Stromal cell of bone marrow (primary cell): Measurements from ENCODE around the gene ROBO1.
A peak's percentile ranks its signal among the peaks of the same experiment; 100 is the strongest.
"Not testable (repeated sequence)": the region's sequence is repeated elsewhere in the genome, so short reads cannot be mapped to it uniquely, and the experiment has no call there.

Experiments used
- DNase-seq: peaks from one replicate; pipeline ENCODE4 v3.0.0-alpha.2; 2012; ENCODE audit warnings: low read depth

Gene ROBO1

DNA sequence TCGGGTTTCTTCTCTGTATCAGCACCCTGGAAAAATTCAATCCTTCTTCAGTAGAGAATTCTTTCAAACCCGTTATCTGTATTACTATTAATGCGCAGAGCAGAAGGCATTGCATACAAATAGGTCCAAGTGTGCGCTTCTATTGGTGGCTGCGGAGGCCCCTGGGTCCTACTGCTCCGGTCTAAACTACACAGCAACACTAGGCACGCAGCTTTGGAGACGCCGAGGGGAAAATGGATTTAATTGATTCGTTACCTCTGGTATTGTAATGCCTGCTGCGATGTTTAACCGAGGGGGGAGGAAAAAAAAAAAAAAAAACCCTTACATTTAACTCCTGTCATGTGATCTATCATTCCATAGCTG lies at the start of gene ROBO1:
TSS of gene ROBO1 (minus strand) at position 94 of the 363 bp plus-strand sequence.
- DNase-seq = no peak

DNA sequence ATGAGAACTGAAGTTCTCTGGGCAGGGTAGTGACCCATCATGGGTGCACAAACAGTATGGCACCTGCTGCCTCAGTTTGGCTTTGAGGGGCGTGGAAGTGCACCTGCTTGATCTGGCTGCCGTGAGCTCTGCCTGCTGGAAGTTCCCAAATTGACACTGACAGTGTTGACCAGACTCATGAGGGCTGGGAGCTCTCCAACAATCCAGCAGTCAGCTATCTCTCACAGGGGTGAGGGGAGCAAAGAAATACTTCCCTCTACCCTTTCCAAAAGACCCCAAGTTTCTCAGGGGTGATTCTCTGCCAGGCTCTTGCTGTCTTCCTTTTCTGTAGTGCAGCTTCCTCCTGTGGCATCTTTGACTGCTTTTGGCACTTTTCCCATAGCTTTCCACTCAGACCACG lies 49.4 kb upstream of the ROBO1 start:
- no peak for DNase-seq

DNA sequence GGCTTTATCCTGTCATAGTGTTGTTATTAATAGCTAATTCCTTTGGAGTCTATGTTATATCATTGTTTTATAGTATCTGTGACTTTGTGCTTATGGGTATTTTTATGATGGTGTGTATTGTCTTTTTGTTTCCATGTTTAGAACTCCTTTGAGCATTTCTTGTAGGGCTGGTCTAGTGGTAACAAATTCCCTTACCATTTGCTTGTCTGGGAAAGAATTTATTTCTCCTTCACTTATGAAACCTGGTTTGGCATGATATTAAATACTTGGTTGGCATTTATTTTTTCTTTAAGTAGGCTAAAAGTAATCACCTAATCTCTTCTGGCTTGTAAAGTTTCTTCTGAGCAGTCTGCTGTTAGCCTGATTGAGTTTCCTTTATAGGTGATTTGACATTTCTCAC lies 47.7 kb upstream of the ROBO1 start:
- DNase-seq = no peak

DNA sequence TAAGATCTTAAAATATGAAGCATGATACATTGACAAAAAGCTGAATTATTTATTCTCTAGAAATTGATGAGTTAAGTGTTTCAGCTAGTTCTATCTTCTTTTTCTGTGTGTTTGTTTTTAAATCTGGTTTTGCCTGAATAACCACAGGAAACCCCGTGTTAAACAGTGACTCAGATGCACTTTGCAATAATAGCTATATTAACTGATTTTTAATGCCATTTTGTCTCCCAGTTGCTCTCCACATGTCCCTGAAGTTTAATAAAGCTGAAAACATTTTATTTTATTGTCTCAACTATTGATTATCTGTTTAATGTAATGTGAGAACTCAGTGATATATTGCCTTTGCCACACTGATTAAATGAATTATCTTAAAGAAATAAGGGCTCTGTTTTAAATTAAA lies 42.8 kb upstream of the ROBO1 start:
- DNase-seq = no peak

DNA sequence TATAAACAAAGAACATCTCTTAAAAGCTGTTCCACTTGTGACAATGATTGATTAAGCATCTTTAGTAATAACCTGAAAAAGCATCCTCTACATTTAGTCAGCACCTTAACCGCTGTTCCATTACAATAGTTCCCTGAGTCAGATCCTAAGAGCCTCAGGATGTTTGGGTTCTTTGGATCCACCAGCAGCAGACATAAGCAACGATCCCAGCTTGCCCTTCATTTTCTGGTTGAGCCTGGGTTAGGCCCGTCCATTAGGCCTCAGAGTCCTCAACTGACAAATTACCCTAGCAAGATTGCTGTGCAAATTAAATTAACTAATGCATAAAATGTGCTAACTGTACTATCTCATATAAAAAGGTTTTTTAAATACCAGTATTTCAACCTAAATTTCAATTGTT lies 42.3 kb upstream of the ROBO1 start:
- no peak for DNase-seq

DNA sequence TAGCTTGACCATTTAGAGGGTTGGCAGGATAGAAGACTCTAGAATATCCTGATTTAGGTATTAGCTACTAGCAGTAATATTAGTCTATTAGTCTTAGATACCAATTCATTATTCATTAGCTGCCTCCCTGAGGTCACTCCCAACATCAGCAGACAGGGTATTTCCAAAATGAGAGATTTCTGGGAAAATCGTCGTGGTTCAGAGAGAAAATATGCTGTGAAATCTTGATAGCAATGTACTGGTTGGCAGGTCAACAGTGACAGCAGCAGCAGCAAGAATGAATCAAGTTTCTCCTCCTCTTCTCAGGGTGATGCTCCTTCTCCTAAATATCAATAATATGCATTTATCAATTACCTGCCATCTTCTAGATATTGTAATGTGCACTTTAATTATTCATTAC lies 41.3 kb upstream of the ROBO1 start:
- no peak for DNase-seq

DNA sequence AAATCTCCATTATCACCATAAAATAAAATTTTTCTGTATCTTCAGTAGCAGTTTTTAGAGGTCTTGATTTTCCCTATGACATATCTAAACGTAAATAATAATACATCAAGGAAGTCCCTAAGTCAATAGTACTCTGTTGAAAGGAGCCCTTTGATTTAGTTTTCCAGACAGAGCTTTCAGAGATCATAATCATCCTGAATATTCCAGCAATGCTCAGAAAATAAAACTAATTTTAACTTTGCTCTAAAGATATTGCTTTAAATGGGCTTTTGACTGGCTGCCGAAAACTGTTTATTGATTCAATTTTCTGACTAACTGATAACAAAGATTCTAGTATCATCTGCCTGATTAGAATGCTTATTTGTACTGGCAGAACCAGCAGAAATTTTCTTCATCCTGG lies 40.7 kb upstream of the ROBO1 start:
- DNase-seq = no peak

DNA sequence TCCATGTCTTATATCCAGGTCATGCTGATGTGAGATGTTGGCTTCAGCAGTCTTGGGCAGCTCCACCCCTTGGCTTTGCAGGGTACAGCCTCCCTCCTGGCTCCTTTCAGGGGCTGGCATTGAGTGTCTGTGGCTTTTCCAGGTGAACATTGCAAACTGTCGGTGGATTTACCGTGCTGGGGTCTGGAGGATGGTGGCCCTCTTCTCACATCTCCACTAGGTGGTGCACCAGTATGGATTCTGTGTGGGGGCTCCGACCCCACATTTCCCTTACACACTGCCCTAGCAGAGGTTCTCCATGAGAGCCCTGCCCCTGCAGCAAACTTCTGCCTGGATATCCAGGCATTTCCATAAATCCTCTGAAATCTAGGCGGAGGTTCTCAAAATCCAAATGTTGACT lies 22.4 kb upstream of the ROBO1 start:
- DNase-seq = not testable (repeated sequence)

DNA sequence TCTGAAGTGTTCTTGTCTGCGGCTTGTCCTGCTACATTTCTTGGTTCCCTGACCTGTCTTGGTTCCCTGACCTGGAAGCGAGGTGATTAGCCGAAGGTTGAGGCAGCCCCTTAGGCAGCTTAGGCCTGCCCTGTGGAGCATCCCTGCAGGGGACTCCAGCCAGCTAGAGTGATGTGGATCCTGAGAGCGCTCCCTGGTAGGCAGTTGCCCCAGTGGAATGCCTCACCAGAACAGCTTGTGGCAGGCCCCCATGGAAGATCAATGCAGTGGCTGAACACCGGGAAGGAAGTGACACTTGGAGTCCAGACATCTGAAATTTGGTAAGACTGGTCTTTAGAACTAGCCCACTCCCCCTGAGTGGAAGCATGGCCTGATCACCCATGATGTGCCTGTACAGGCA lies 5.5 kb upstream of the ROBO1 start:
- DNase-seq = no peak

DNA sequence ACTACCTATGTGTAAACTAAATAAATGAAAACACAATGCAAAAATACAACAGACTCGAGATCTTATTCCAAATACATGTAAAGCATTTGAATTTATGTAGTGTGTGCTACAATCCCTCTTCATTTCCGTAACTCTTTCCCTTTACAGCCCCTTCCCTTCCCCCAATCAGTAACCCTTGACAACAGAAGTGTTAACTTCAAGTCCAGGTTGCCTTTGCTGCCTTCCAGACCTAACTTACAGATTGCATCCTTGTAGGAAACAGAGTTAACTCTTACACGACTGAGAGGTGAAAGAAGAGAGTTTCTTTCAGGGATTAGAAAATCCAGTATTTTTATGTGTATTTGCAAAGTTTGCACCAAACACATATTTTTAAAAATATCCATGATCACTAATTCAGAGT lies 1.4 kb upstream of the ROBO1 start:
- no peak for DNase-seq

DNA sequence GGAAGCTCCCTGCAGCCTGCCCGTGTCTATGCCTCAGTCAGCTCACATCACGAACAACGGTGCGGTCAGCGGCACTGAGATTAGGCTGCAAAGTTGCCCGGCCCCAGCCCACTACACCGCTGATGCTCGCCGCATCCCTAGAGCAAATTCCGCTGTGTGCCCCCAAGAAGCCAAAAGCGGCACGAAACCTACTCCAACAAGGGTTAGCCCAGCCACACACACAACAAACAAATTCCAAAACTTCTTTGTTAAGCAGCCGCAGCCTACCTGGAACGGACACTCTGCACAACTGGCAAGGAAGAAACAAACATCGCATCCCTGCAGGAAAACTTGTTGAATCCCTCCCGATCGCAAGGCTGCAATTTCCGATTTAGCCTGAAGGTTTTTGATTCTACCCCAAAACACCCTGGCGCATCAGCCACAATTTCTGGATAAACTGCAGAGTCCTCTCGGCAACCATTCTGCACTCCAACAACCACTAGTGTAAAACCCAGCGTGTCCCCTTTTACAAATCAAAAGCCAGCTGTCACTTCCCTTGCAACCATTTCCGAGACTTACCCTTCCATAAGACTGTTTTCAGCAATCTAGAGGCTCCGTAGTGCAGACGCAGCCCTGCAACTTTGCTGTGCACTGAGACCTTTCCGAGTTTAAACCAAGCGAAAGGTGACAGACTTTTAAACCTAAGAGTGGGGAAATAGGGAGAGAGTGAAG lies 449 bp downstream of the ROBO1 start:
- no peak for DNase-seq

DNA sequence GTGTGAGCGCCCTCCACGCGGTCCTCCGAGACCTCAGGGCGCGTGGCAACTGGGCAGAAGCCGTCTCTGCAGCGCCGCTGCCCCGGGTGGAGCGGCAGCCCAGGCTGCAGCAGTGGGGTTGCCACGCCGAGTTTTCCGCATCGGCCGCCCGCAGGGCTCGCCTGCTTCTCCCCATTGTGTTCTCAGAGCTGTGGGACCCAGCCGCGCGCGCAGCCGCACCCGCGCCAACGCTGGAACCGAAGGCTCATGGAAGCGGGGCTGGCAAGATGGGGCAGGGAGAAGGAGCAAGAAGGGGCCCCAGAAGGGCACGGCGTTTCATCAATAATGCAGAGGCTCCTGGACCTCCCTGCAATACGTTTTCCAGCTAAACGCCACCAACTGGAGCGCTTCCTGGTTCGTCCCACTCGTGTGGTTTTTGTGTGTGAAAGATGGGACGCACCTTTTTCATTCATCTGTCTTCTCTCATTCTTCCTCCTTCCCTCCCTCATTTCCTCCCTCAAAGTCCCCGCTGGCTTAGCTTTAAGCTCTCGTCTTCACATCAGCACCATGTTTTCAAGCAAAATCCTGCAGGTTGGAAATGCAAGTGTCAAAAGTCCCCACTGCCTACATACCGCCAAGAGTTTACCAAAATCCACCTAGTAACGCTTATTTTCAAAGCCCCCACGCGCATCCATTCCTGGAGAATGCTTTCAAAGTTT lies 1.2 kb downstream of the ROBO1 start:
- DNase-seq = no peak

DNA sequence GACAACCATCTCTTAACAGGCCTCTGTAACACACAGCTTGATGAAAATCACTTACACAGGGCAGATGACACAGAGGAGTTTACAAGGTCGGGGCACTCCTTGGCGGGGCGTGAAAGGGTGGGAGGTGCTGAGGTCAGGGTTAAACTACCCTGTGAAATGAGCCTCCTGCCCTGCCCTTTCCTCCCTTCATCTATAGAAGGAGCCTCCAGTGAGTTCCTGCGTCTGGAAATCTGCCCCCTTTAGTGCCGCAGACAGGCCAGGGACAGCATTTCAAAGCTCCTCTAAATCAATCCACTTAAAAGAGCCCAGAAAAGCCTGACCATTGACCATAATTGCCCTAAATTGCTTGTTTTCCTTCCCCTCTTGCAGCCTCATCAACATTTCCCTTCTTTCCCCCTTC lies 1.9 kb downstream of the ROBO1 start:
- DNase-seq = no peak

DNA sequence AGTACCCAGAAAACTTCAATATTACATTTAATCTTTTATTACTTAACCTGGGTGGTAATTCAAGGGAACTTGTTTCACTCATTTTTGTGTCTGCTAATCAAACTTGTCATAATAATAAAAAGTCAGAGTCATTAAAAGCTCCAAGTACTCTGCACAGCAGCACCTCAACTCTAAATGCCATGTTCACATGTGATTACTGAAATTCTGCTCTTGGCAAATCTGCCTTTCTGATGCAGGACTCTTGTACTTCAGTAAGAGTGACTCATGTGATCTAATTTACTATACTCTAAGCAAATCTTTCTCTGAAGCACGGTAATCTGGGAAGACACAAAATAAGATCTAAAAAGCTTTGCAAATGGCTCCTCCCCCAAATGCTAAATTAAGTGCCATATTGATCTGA lies 6.4 kb downstream of the ROBO1 start:
- DNase-seq = no peak

DNA sequence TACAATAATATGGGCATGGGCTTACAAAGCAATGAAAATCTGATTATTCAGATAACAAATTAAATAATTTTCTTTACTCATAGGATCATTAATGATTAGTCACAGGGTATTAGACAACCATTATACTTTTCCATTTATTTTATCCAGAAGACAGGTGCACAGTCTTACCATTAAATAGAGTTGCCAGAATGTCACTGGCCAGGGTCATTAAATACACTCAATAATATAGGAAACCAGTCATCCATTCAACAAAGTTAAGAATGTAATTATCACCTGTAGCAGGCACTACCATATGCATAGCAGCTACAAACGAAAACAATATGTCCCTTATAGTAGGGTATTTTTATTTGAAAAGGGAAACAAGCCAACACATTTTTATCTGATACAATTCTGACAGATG lies 16.1 kb downstream of the ROBO1 start:
- no peak for DNase-seq

DNA sequence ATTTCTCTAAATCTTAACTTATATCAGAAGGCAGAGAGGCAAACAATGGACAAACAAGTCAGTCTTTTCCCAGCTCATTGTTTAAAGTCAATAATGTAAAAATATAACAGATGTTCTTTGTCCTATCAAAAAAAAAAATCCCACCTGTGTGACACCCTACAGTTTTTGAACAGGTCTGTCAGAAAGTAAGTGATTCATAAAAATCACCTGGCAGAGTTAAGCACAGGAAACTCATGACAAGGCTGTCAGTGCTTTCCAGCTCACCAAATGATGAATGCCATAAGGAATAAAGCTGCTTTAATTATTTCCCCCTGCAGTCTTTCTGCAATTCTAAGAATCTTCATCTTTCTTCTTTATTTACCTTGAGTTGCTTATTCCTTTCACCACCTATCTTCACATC lies 30.3 kb downstream of the ROBO1 start:
- no peak for DNase-seq

DNA sequence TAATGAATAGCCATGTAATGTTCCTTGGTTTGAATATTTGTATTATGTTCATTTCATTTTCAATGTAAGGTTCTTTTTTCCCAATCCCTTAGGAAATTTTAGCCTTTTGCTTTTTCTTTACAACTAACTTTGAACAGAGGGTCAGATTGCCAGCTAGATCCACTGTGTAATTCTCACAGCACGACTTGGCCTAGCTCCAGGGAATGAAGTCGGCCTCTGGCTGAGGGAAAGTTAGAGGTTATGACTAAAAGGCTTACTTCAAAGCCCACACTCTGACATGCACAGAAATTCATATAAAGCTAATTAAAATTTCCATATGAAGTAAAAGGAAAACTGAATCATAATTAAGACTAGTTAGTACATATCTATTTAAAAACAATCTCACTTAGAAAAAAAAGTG lies 38.7 kb downstream of the ROBO1 start:
- DNase-seq = peak; percentile 5

DNA sequence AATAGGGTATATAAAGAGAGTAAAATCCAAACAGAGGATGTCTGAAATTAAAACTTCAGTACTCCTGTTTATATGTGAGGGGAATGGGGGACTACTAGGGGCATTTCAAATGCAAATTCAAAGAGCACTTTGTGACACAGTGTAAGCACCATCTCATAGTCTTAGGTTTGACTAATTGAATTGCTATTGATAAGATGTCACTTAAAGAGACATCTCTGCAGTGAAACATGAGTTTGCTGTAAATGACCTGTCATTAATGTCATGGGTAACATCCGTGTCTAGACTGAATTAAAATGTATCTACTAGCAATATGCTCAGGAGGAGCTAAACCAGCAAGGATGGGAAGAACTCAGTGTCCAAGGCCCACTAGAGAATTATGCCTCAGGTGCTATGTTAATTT lies 41.0 kb downstream of the ROBO1 start:
- no peak for DNase-seq

DNA sequence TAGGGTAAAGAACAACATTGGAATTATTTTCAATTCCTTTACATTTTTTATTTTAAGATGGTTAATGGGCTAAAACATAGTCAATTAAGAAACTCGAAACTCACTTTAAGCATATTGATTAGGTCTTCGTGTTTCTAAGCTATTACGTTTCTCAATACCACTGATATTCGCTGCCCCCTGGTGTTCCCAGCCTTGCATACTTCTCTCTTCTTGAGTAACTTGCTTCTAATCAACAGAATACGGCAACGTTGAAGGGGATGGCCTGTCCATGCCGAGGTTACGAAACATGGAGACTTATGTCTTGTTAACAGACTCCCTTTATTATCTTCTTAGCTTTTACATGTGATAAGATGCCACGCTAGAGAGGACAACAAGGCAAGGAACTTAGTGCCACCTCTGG lies 43.6 kb downstream of the ROBO1 start:
- no peak for DNase-seq

DNA sequence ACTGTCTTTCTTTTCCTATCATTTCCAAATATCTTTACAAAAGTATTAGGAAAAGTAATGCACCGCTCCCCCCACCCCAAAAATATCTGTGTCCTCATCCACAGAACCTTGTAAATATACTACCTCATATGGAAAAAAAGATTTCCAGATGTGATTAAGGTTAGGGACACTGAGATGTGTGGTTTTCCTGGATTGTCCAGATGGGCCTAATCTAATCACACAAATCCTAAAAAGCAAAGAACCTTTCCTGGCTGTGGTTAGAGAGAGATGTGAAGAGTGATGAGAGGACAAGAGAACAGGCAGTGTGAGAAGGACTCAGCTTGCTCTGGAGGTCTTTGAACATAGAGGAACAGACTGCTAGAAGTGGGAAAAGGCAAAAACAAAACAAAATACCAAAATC lies 77.7 kb downstream of the ROBO1 start:
- DNase-seq = no peak

DNA sequence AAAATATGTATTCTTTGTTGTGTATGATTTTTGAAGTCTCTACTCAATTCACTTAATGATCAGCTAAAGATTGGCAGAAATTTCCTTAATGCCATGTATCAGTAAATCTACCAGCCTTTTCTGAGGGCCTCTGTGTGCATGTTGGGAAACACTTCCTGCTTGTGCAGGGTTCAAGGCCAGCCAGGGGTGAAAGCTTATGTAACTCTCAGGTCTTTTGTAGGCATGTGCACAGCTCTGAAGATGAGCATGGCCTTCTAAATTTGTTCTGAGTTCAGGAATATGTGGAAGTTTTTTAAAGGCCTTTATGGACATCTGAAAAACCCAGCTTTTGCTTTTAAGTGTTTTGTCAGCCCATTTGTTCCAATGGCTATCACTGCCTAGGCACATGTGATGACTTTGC lies 82.7 kb downstream of the ROBO1 start:
- no peak for DNase-seq

DNA sequence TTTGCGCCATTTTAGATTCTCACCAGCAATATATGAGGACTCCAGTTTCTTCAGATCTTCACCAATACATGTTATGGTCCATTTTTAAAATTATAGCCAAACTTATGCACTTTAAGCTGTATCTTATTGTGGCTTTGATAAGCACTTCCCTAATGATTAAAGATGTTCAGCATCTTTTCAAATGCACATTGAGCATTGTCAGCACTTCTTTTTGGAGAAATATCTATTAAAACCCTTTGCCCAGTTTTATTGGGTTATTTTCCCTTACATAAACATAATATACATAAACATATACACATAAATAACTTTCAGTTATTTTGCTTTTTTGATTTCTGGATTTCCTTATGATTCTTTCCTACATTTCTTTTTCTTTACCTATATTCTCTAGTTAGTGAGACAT lies 83.8 kb downstream of the ROBO1 start:
- DNase-seq = no peak

DNA sequence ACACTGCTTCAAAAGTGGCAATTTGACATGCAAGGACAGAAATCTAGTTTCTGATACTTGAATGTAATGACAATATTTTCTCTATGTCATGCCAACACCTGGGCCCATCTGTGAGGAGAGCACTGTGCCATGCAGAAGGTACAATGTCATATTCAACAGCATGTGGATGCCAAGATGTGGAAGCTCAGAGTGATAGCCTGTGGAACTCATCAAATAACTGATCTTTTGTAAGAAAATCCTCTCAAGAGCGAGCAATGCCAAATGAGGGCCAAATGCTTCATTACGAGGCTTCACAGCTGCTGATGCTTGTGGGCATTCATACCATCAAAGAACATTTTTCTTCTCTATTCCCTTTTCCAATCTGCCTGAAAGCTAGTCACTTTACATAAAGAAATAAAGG lies 95.1 kb downstream of the ROBO1 start:
- no peak for DNase-seq

DNA sequence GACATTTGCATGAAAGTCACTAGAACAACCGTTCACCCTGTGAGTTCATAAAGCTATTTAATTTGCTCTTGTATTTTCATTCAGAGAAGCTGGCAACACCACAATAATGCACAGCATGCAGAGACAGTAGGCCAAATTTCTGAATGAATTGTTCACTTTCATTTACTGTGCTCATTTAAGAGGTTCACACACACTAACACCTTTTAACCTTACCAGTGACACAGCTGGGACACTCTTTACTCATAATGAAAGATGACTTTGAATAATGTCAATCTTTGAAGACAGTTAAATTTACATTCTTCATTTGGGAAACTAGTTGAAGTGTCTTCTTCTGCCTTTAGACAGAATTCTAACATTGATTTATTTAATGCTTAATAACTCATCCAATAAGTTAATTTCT lies 95.7 kb downstream of the ROBO1 start:
- DNase-seq = no peak
